GM10266 (cell line): Measurements from ENCODE around the gene PANX1.
"Not testable (repeated sequence)": the region's sequence is repeated elsewhere in the genome, so short reads cannot be mapped to it uniquely, and the experiment has no call there.

Experiments
- DNase-seq: peaks from one replicate; pipeline ENCODE4 v3.0.0; 2012; ENCODE audit errors: extremely low spot score
- TF ChIP-seq, protein P1 (sequence below): IDR thresholded peaks from 2 replicates; pipeline ENCODE4 v1.5.1; 2012; ENCODE audit warnings: mild to moderate bottlenecking, low read depth; ENCODE audit not compliant: control insufficient read depth, insufficient read depth; ENCODE audit errors: missing control alignments

Gene PANX1

DNA sequence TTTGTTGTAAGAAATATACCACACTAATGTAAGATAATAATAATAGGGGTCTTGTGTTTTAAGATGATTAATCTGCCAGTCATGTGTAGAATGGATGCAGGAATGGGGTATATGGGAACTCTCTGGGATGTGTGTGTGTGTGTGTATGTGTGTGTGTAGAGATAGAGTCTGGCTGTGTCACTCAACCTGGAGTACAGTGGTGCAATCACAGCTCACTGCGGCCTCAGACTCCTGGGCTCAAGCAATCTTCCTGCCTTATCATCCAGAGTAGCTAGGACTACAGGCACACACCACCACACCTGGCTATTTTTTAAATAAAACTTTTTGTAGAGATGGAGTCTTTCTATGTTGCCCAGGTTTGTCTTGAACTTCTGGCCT, 11.5 kb upstream of the PANX1 start:
- TF ChIP-seq, protein P1, sequence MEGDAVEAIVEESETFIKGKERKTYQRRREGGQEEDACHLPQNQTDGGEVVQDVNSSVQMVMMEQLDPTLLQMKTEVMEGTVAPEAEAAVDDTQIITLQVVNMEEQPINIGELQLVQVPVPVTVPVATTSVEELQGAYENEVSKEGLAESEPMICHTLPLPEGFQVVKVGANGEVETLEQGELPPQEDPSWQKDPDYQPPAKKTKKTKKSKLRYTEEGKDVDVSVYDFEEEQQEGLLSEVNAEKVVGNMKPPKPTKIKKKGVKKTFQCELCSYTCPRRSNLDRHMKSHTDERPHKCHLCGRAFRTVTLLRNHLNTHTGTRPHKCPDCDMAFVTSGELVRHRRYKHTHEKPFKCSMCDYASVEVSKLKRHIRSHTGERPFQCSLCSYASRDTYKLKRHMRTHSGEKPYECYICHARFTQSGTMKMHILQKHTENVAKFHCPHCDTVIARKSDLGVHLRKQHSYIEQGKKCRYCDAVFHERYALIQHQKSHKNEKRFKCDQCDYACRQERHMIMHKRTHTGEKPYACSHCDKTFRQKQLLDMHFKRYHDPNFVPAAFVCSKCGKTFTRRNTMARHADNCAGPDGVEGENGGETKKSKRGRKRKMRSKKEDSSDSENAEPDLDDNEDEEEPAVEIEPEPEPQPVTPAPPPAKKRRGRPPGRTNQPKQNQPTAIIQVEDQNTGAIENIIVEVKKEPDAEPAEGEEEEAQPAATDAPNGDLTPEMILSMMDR, result no peak
- no peak for DNase-seq

DNA sequence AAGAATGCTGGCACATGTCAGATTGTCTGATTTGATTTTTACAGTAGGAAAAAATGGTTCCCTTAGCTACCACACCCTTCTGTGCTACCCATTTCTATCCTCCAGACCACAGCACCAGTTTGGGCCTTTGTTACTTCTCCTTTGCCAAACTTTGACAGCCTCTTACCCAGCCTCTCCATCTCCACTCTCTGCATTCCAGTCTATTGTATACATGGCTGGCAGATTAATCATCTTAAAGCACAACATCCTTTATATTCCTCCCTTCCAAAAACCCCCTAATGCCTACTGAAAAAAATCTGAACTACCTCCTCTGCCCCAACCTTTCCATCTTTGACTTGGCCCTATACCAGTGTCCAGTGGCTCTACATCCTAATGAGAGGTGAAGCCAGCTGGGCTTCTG, 10.8 kb upstream of the PANX1 start:
- DNase-seq, result no peak
- TF ChIP-seq, protein P1, result no peak

DNA sequence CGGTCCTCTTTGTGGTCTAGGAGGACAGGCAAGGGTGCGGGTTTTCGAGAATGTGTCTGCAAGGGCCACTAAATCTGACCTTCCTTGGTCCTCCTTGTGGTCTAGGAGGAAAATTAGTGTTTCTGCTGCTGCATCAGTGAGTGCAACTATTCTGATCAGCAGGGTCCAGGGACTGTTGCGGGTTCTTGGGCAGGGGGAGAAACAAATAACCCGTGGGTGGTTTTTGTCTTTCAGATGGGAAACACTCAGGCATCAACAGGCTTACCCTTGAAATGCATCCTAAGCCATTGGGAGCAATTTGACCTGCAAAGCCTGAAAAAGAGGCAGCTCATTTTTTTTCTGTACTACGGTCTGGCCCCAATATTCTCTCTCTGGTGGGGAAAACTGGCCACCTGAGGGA, 9.0 kb upstream of the PANX1 start:
- DNase-seq, result not testable (repeated sequence)

DNA sequence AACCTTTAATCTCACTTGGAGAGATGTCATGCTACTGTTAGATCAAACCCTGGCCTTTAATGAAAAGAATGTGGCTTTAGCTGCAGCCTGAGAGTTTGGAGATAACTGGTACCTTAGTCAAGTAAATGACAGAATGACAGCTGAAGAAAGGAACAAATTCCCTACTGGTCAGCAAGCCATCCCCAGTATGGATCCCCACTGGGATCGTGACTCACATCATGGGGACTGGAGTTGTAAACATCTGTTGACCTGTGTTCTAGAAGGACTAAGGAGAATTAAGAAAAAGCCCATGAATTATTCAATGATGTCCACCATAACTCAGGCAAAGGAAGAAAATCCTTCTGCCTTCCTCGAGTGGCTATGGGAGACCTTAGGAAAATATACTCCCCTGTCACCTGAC, 8.1 kb upstream of the PANX1 start:
- not testable (repeated sequence) for DNase-seq

DNA sequence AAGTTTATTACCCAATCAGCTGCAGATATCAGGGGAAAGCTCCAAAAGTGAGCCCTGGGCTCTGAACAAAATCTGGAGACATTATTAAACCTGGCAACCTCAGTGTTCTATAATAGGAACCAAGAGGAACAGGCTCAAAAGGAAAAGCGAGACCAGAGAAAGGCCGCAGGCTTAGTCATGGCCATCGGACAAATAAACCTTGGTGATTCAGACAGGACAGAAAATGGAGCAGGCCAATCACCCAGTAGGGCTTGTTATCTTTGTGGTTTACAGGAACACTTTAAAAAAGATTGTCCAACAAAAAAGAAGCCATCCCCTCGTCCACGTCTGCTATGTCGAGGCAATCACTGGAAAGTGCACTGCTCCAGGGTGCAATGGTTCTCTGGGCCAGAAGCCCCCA, 7.7 kb upstream of the PANX1 start:
- TF ChIP-seq, protein P1, result no peak
- no peak for DNase-seq

DNA sequence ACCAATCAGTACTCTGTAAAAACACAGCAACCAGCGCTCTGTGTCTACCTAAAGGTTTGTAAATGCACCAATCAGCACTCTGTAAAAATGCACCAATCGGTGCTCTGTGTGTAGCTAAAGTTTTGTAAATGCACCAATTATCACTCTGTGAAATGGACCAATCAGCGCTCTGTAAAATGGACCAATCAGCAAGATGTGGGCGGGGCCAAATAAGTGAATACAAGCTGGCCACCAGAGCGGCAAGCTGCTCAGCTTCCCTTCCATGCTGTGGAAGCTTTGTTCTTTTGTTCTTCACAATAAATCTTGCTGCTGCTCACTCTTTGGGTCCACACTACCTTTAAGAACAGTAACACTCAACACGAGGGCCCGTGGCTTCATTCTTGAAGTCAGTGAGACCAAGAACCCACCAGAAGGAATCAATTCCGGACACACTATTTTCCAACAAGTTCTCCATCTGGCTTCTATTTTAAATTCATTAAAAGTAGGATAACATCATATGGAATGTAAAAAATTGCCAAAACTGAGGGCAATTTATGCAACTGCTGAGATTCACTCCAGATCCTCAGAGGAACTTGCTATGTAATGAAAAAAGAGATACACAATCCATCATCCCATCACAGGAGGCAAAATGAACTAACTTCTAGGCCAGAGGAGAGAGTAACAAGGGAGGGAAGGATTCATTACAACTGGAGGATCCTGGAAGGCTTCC, 3.1 kb upstream of the PANX1 start:
- DNase-seq, result no peak
- TF ChIP-seq, protein P1, result no peak

DNA sequence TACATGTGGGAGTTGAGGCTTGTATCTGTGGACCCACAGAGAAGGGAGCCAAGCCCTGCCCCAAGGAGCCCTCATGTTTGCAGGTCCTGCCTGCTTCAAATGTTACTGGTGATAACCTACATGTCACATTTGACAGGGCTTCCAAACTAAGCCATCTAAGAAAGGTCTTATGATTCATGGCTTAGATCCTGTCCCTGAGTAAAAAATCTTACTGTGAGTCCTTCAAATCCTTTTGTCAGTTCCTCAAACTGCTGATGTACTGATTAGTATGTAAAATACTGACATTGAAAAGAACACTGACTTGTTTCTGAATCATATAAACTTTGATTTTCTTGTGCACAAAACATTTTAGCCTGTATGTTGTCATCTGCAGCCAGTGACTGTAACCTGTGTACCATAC, 1.0 kb upstream of the PANX1 start:
- TF ChIP-seq, protein P1, result no peak

DNA sequence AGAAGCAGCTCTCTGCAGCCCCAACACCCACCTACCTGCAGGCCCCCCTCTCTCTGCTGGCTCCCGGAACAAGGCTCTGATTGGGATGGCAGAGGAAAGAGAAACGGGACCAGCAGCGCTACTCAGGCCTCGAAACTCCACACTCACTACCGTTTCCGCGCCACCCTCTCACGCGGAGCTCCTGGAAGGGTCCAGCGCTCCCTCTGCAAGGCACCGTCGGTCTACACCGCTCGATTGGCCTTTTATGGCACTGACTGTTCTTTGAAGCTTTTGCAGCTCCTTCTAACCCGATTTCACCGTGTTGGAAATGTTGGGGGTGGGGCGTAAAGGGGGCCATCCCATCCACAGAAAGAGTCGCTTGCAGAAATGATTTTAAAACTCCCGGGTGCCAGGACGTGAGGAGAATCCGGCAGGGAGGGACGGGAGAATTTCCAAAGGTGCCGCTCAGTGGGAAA, 323 bp upstream of the PANX1 start:
- TF ChIP-seq, protein P1, result no peak
- DNase-seq, result peak; percentile 35

More for the DNA sequence above, 1.0 kb upstream of the PANX1 start:
- no peak for DNase-seq
